ENCODE results near the gene P2RX6.

- TF ChIP-seq EZH2 (IDR thresholded peaks at IDR 0.05): no peak
- TF ChIP-seq POLR2AphosphoS5 (IDR thresholded peaks at IDR 0.05; ENCODE audit: borderline replicate concordance, low read depth, low read length): no peak
These were observed 47.9 kb upstream of the P2RX6 start, which contains the start of gene AIFM3 for GRCh38 chr22:20966883-20967696.

All from SK-N-MC (cell line).